Measurements from ENCODE around the gene FNIP2.

FNIP2 gene

DNA sequence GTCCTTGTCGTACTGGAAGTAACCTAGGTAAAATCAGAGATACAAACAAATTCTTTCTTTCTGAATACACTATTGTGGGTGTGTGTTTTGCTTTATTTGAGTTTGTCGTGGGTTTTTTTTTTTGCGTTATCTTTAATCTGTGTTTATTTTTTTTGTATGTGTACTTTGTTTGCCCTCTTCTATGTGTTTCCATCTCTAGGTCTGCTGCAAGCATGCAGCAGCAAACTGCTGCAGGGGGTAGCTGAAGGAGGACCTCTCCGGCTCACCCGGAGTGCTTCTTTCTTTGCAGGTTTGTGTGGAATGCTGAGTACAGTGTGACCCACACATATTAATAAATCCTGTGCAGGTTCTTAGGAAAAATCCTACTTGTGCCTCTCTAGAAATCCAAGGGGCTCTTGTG, 64.8 kb downstream of the FNIP2 start:
- peaks cover 17 to 18% of the 10 kb centered on the region in 2 donors for H3K4me1 ChIP-seq (ENCODE audit: control insufficient read depth in 1 of 2, insufficient read depth in 2 of 2, low read length in 2 of 2)
- H3K9ac ChIP-seq (ENCODE audit: low read depth in 1 of 2, low read length in 2 of 2): no peak overlapping the region
- no peaks in the 10 kb centered on the region for H3K27me3 ChIP-seq (ENCODE audit: control insufficient read depth in 1 of 2, insufficient read depth in 2 of 2, low read length in 2 of 2)
- no peak overlapping the region for H3K27ac ChIP-seq (ENCODE audit: low read depth, low read length)
- H3K36me3 ChIP-seq (ENCODE audit: control insufficient read depth in 1 of 2, insufficient read depth in 2 of 2, low read length in 2 of 2): peaks cover 5 to 7% of the 10 kb centered on the region in 2 donors
- no peak overlapping the region for H3K4me3 ChIP-seq (ENCODE audit: low read depth in 1 of 2, low read length in 2 of 2)
- H3K9me3 ChIP-seq (ENCODE audit: control insufficient read depth in 1 of 2, low read length in 2 of 2): no peaks in the 10 kb centered on the region

DNA sequence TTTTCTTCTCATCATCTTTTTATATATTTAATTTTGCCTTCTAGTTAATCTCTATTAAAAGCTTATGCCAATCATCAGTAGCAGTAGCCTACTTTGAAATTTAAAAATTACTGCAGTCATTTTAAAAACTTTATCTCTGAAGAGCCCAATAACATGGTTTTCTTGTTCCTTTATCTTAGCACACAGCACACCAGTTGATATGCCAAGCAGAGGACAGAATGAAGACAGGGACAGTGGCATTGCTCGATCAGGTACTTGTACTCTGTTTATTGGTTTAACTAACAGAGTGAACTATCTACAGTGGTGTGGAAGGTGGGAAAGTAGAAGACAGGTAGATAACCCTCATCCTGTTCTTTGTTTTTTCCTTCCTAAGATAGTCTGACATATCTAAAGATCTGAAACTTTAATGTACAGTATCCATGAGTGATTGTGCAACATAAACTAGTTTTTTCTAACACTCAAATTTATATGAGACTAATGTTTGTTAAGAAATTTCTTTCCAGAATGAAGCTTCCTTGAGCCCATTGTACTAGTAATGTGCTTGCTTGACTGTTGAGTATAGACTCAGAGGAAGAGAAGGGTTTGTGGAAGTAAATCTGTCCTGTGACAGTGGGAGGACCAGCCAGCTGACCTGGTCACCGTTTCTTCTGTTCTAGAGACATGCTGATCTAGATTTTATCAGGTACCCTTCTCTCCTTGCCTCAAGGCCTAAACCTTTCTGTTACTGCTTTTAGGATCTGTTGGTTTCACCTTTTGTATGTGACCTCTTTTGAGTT, 66.6 kb downstream of the FNIP2 start:
- peaks cover 5 to 7% of the 10 kb centered on the region in 2 donors for H3K36me3 ChIP-seq (ENCODE audit: control insufficient read depth in 1 of 2, insufficient read depth in 2 of 2, low read length in 2 of 2)

DNA sequence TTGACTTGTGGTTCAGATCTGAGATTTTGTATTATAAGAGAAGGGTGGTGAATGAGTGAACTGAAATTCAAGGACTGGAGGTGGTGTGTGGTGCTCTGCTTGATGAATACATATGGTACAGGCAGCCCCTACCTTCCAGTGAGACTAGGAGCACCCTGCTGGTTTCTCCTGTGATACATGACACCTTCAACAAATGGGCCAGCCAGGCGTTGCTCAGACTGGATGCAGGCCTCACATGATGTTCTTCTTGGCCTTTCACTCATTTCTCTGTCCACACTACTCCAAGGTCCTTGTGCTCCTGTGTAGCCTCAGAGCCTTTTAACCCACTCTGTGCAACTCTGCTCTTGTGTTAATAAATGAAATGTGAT, 67.2 kb downstream of the FNIP2 start:
- Histone ChIP-seq H3K4me3 (ENCODE audit: low read depth in 1 of 2, low read length in 2 of 2) (no peak overlapping the region), H3K27me3 (ENCODE audit: control insufficient read depth in 1 of 2, insufficient read depth in 2 of 2, low read length in 2 of 2) (no peaks in the 10 kb centered on the region), H3K36me3 (ENCODE audit: control insufficient read depth in 1 of 2, insufficient read depth in 2 of 2, low read length in 2 of 2) (peaks cover 5 to 7% of the 10 kb centered on the region in 2 donors), H3K9ac (ENCODE audit: low read depth in 1 of 2, low read length in 2 of 2) (no peak overlapping the region), H3K9me3 (ENCODE audit: control insufficient read depth in 1 of 2, low read length in 2 of 2) (no peaks in the 10 kb centered on the region), H3K27ac (ENCODE audit: low read depth, low read length) (no peak overlapping the region), H3K4me1 (ENCODE audit: control insufficient read depth in 1 of 2, insufficient read depth in 2 of 2, low read length in 2 of 2) (peaks cover 5 to 15% of the 10 kb centered on the region in 2 donors)

More for the DNA sequence above, 66.6 kb downstream of the FNIP2 start:
- Histone ChIP-seq H3K27me3 (ENCODE audit: control insufficient read depth in 1 of 2, insufficient read depth in 2 of 2, low read length in 2 of 2) (no peaks in the 10 kb centered on the region), H3K9me3 (ENCODE audit: control insufficient read depth in 1 of 2, low read length in 2 of 2) (no peaks in the 10 kb centered on the region), H3K4me3 (ENCODE audit: low read depth in 1 of 2, low read length in 2 of 2) (no peak overlapping the region), H3K9ac (ENCODE audit: low read depth in 1 of 2, low read length in 2 of 2) (no peak overlapping the region), H3K4me1 (ENCODE audit: control insufficient read depth in 1 of 2, insufficient read depth in 2 of 2, low read length in 2 of 2) (peaks cover 5 to 15% of the 10 kb centered on the region in 2 donors), H3K27ac (ENCODE audit: low read depth, low read length) (no peak overlapping the region)

GRCh38 chr4:158836828-158837449, 68.1 kb downstream of the FNIP2 start:
- Histone ChIP-seq H3K27ac (ENCODE audit: low read depth, low read length) (no peak overlapping the region), H3K4me1 (ENCODE audit: control insufficient read depth in 1 of 2, insufficient read depth in 2 of 2, low read length in 2 of 2) (peaks cover 5 to 15% of the 10 kb centered on the region in 2 donors), H3K9ac (ENCODE audit: low read depth in 1 of 2, low read length in 2 of 2) (no peak overlapping the region), H3K4me3 (ENCODE audit: low read depth in 1 of 2, low read length in 2 of 2) (no peak overlapping the region), H3K36me3 (ENCODE audit: control insufficient read depth in 1 of 2, insufficient read depth in 2 of 2, low read length in 2 of 2) (peaks cover 1 to 7% of the 10 kb centered on the region in 2 donors), H3K27me3 (ENCODE audit: control insufficient read depth in 1 of 2, insufficient read depth in 2 of 2, low read length in 2 of 2) (no peaks in the 10 kb centered on the region), H3K9me3 (ENCODE audit: control insufficient read depth in 1 of 2, low read length in 2 of 2) (no peaks in the 10 kb centered on the region)

GRCh38 chr4:158837527-158838141, 68.8 kb downstream of the FNIP2 start:
- no peaks in the 10 kb centered on the region for H3K27me3 ChIP-seq (ENCODE audit: control insufficient read depth in 1 of 2, insufficient read depth in 2 of 2, low read length in 2 of 2)
- no peak overlapping the region for H3K4me3 ChIP-seq (ENCODE audit: low read depth in 1 of 2, low read length in 2 of 2)
- H3K9ac ChIP-seq (ENCODE audit: low read depth in 1 of 2, low read length in 2 of 2): no peak overlapping the region
- H3K36me3 ChIP-seq (ENCODE audit: control insufficient read depth in 1 of 2, insufficient read depth in 2 of 2, low read length in 2 of 2): peaks cover 0 to 7% of the 10 kb centered on the region in 2 donors
- H3K9me3 ChIP-seq (ENCODE audit: control insufficient read depth in 1 of 2, low read length in 2 of 2): no peaks in the 10 kb centered on the region
- no peak overlapping the region for H3K27ac ChIP-seq (ENCODE audit: low read depth, low read length)
- H3K4me1 ChIP-seq (ENCODE audit: control insufficient read depth in 1 of 2, insufficient read depth in 2 of 2, low read length in 2 of 2): peaks cover 5 to 15% of the 10 kb centered on the region in 2 donors

DNA sequence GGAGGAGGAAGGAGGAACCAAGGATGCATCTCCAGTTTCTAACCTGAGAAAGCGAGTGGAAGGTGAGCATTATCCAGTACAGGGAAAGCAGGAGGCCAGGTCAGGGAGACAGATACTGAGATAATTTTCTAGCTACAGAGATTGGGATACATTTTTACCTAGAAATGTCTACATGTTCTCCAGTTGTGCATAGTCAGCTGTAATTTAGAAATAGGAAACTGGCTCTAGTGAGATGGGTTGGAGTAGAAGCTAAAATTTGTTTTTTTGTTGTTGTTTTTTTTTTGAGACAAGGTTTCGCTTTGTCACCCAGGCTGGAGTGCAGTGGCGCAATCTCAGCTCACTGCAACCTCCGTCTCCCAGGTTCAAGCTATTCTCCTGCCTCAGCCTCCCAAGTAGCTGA, 71.3 kb downstream of the FNIP2 start:
- Histone ChIP-seq H3K9me3 (ENCODE audit: control insufficient read depth in 1 of 2, low read length in 2 of 2) (no peaks in the 10 kb centered on the region), H3K27ac (ENCODE audit: low read depth, low read length) (no peak overlapping the region), H3K27me3 (ENCODE audit: control insufficient read depth in 1 of 2, insufficient read depth in 2 of 2, low read length in 2 of 2) (no peaks in the 10 kb centered on the region), H3K4me1 (ENCODE audit: control insufficient read depth in 1 of 2, insufficient read depth in 2 of 2, low read length in 2 of 2) (peaks cover 5 to 15% of the 10 kb centered on the region in 2 donors), H3K36me3 (ENCODE audit: control insufficient read depth in 1 of 2, insufficient read depth in 2 of 2, low read length in 2 of 2) (peaks cover 0 to 7% of the 10 kb centered on the region in 2 donors), H3K4me3 (ENCODE audit: low read depth in 1 of 2, low read length in 2 of 2) (no peak overlapping the region), H3K9ac (ENCODE audit: low read depth in 1 of 2, low read length in 2 of 2) (no peak overlapping the region)

DNA sequence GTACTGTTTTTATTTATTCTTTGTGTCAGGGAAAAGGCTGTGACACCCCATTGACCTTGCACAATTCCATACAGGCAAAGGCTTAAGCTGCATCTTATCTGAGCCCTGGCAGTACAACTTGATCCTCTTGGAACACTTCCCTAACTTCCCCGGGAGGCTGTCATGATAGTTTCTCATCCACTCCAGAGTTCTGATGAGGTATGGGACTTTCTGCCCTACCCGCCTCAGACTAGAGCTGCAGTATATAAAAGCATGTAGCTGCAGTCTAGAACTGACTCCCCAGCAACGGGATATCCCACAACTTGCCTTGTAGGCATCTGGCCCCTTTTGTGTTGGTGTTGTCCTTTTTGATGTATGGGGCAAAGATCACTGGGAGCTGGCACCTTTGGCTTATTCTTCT, 72.7 kb downstream of the FNIP2 start:
- Histone ChIP-seq H3K4me3 (ENCODE audit: low read depth in 1 of 2, low read length in 2 of 2) (no peak overlapping the region), H3K9me3 (ENCODE audit: control insufficient read depth in 1 of 2, low read length in 2 of 2) (no peaks in the 10 kb centered on the region), H3K9ac (ENCODE audit: low read depth in 1 of 2, low read length in 2 of 2) (no peak overlapping the region), H3K27ac (ENCODE audit: low read depth, low read length) (no peak overlapping the region), H3K4me1 (ENCODE audit: control insufficient read depth in 1 of 2, insufficient read depth in 2 of 2, low read length in 2 of 2) (peaks cover 5 to 15% of the 10 kb centered on the region in 2 donors), H3K27me3 (ENCODE audit: control insufficient read depth in 1 of 2, insufficient read depth in 2 of 2, low read length in 2 of 2) (no peaks in the 10 kb centered on the region), H3K36me3 (ENCODE audit: control insufficient read depth in 1 of 2, insufficient read depth in 2 of 2, low read length in 2 of 2) (peaks cover 0 to 6% of the 10 kb centered on the region in 2 donors)

DNA sequence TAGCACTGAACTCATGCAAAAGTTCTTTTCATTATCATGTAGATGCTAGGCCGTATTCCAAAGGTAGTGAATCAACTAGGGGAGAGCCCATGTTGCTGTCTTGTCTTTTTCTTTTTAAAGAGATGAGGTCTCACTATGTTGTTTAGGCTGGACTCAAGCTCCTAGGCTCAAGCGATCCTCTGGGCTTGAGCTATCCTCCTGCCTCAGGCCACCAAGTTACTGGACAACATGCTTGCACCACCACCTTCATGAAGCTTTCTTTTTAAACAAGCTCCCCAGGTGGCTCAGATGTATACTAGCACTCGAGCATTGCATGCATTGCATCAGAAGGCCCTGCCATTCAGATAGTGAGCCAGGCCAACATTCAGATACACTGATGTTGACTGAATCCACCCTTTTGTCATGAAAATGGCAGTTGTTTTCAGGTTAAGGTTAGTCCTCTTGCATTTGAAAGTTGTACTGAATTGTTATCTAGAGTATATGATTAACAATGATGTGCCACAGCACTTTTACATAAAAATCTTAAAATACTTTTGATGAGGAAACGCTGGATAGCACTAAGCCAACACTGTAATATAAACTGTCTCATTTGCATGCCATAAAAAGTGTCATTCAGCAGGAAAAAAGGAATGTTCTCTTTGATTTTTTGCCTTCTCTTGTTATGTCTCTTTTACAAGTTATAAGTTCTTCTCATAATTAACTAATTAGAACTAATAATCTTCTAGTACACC, 76.7 kb downstream of the FNIP2 start:
- Histone ChIP-seq H3K9ac (ENCODE audit: low read depth in 1 of 2, low read length in 2 of 2) (no peak overlapping the region), H3K4me3 (ENCODE audit: low read depth in 1 of 2, low read length in 2 of 2) (no peak overlapping the region), H3K9me3 (ENCODE audit: control insufficient read depth in 1 of 2, low read length in 2 of 2) (no peaks in the 10 kb centered on the region), H3K27ac (ENCODE audit: low read depth, low read length) (no peak overlapping the region), H3K4me1 (ENCODE audit: control insufficient read depth in 1 of 2, insufficient read depth in 2 of 2, low read length in 2 of 2) (peaks cover 0 to under 1% of the 10 kb centered on the region in 2 donors), H3K27me3 (ENCODE audit: control insufficient read depth in 1 of 2, insufficient read depth in 2 of 2, low read length in 2 of 2) (no peaks in the 10 kb centered on the region), H3K36me3 (ENCODE audit: control insufficient read depth in 1 of 2, insufficient read depth in 2 of 2, low read length in 2 of 2) (peaks cover 0 to 6% of the 10 kb centered on the region in 2 donors)

- Histone ChIP-seq H3K36me3 (ENCODE audit: control insufficient read depth in 1 of 2, insufficient read depth in 2 of 2, low read length in 2 of 2) (peaks cover 0 to 6% of the 10 kb centered on the region in 2 donors), H3K27me3 (ENCODE audit: control insufficient read depth in 1 of 2, insufficient read depth in 2 of 2, low read length in 2 of 2) (no peaks in the 10 kb centered on the region), H3K4me1 (ENCODE audit: control insufficient read depth in 1 of 2, insufficient read depth in 2 of 2, low read length in 2 of 2) (peaks cover 0 to 3% of the 10 kb centered on the region in 2 donors), H3K9me3 (ENCODE audit: control insufficient read depth in 1 of 2, low read length in 2 of 2) (no peaks in the 10 kb centered on the region), H3K9ac (ENCODE audit: low read depth in 1 of 2, low read length in 2 of 2) (no peak overlapping the region), H3K27ac (ENCODE audit: low read depth, low read length) (no peak overlapping the region), H3K4me3 (ENCODE audit: low read depth in 1 of 2, low read length in 2 of 2) (no peak overlapping the region)
These were observed 78.7 kb downstream of the FNIP2 start for GRCh38 chr4:158847535-158847934.

All from duodenal mucosa (tissue), 2 donors.